NCI-H1694 (cell line): ENCODE data around the gene BCAS1.

Experiments used
- DNase-seq: peaks from one replicate; lab custom pipeline; 2025; lab: John Stamatoyannopoulos, UW

BCAS1 gene

DNA sequence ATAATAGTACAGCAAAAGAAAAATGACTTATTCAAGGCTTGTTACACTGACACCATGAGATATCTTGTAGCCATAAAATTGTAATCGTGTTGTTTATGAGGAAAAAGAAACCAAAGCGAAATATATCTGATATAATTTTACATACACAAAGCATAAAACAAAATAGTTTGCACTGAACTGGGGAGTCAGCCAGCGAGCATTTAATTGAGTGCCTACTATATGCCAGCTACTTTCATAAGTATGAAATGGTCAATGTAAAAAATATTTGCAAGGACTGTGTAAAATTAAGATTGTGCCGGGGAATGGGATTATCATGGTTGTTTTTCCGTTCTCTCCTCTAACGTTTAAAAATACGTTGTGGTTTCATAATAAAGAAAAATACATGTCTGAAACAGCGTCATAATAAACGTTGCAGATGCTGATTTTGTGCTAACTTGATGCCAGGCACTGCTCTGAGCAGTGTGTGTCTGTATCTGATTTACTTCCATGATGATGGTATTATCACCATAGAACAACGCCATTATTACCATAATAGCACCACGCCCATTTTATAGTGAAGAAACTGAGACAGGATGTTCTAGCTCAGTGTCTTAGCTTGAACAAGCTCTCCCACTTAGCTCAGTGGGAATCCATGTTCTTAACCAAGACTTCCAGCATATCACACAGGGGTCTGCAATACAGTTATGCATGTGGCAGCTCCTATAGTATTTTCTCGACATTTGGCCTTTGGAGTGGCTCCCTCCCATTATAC is 144.6 kb downstream of the BCAS1 start:
- no peak for DNase-seq

DNA sequence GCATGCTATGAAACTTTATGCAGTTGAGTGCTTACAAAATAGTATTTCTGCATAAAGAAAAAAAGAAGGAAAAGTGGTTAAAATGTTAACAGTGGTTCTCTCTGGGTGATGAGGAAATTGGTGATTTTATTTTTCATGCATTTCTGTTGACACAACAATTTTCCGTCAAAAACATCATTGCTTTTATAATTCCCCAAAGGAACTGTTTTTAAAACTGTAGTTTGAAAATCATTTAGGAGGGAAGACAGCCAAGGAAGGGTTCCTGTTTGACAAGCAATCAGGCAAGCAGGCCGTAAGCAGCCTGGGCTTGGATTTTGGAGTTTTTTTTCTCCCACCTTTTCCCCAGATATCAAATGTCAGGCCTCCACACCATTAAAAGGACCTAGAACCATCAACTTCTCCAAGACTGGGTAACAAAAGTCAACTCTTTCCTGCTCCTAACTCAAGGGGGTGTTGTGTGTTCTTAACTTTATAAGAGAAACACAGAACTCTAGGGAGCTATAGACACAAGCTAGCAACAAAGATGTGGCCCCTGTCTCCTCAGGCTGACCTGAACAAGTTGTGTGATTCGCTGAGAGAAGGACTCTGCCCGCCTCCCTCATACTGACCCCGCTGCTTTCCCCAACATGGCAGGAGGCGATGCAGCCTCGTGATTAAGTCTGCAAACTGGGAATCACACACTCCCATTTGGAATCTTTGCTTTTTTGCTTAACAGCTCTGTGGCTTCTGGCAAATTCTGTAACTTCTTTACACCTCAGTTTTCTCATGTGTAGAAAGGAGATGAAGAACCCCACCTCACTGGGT is 146.6 kb downstream of the BCAS1 start:
- DNase-seq = no peak

DNA sequence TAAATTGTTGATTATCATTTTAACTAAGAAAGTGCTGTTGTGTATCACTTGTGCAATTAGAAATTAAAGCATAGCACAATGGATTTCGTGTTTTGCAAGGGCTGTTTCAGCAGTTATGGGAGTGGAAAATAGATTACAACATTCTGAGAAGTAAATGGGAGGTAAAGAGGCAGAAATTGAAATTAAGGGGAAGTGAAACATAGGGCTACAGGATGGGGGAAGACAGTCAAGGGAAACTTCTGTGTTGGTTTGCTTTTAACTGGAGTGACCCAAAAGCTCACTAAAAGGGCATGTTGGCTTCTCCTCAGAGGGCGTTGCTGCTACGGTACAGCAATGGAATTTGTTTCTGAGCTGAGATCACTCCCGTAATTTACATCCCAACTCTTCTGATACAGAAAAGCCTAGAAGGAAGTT is 147.5 kb downstream of the BCAS1 start:
- DNase-seq = no peak

DNA sequence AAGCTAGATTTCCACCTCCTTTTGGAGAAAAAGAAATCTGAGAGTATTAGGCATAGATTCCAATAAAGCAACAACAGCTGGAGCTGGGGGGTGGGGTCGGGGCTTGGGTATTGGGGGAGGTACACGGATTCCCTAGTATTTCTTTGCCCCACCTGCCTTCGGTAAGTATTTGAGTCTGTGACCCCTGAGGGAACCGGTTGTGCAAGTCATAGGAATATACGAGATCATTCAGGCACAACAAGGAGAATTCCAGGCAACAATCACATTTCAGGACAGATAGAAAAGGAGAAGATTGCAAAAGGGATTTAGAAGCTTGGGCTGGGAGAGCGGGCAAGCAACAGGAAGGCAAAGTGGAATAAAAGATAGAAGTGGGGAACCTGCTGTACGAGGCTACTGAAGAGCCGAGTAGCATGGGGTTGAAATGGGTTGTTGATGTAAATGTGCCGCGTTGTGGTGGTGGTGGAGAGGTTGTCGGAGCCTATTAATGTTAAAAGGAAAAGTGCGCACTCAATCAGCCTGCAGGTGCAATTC is 148.9 kb downstream of the BCAS1 start:
- DNase-seq = no peak

DNA sequence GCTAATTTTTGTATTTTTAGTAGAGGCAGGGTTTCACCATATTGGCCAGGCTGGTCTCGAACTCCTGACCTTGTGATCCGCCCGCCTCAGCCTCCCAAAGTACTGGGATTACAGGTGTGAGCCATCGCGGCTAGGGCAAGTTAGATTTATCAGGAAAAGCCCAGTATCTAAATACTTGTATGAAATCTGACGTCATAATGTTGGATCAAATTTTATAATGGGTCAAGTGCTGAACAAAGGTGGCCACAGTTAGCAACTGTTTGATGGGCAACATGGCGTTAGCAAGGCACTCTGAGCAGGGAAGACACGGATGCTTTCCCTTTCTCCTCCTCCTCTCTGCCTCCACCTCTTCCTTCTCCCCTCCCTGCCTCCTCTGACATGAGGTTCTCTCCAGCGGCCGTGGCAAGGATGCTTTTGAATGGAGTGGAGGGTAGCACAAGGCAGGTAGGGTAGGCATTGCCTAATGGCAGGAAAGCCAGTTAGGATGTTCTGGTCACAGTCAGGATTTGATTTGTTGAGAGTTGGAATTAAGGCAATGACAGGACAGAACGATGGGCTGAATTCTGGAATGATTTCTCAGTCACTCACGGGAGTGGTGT is 149.6 kb downstream of the BCAS1 start:
- no peak for DNase-seq

DNA sequence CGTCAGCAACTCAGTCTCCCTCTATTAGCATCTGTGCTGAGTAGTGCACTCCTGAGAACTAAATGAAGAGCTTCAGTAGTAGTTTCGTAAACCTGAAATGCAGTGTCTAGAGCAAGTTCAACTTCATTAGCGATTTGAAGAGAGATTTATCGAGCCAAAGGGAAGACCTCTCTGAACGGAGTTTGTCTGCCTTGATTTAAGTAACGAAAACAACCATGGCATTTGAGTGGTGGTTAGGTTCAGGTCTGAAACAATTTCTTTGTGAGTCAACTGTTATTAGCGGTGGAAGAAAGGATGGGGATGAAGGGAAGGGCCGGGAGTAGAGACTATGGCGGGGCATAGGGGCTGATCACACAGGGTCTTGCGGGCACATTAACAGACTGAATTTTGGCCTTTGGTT is 150.5 kb downstream of the BCAS1 start:
- DNase-seq = no peak

DNA sequence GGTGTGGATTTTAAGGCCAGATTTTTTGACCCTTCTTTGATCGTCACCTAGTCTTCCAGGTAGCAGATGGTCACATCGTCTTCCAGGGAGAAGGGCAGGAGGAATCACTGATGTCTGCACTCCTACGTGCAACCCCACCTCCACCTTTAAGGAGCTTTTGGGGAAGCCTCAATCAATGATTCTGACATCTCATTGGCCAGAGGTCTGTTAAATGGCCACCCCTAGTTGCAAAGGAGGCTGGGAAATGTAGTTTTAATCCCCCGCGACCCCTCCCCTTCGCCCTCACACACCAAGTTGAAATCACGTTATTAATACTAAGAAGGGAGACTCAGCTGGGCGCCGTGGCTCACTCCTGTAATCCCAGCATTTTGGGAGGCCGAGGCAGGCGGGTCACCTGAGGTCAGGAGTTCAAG is 151.4 kb downstream of the BCAS1 start:
- DNase-seq = no peak

DNA sequence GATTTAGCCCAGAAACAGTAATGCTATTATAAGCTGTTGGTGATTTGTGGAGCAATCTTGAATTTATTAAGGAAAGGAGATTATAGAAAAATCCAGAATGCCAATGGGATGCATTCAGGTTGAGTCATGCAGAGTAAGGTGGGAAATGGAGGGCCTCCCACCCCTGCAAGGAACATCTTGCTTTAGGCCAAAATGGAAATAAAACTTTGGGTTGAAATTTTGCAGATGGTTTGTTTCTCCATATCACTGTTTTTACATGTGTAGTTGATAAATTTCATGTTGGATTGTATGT is 152.4 kb downstream of the BCAS1 start:
- no peak for DNase-seq

DNA sequence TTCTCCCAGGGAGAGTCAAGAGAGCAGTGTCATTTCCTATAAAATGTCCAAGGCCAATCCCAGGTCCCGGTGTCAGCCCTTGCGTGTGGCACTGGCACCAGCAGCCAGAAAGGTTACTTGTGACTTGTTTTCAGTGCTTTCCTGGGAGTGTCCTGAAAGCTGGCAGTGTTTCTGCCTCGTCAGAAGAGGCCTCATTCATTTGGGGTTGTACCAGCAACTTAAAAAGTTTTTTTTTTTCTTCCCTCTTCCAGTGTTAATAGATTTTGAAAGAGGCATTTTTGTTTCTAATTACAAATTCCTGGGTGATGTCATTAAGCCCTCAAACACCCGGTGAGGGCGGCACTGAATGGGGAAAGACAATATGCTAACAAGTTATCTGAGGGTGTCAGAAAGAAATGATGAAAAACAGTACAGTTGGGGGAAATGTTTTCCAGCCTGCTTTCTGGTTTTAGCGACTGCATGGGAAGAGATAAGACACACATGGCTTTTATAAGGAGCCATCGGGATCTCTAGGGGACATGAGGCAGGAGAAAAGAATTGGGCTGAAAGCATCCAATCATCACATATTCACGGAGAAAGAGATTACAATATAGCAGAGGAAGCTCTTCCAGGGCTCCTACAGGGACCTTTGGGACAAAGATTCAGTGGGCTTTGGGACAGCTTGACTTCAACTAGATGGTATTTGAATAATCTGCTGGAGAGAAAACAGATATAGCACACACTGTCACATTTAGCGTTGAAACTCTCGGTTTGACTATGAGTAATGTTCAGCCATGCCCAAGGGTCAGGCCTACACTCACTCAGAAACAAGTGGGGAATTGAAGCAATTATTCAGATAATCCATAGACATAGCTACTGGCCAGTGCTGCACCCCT is 153.0 kb downstream of the BCAS1 start:
- DNase-seq = no peak

DNA sequence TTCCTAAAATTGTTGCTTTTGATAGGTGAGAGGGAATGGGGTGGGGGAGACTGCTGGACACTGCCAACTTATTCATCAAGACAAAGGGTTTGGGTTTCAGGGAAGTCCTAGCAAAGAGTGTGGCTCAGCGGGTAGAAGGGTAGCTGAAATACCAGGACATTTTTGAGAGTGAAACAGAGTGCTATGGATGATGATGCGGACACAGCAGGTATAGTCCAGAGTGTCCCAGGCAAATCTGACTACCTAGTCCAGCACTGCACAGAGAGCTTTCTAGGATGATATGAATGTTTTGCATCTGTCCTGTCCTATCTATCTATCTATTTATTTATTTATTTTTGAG is 154.3 kb downstream of the BCAS1 start:
- no peak for DNase-seq

DNA sequence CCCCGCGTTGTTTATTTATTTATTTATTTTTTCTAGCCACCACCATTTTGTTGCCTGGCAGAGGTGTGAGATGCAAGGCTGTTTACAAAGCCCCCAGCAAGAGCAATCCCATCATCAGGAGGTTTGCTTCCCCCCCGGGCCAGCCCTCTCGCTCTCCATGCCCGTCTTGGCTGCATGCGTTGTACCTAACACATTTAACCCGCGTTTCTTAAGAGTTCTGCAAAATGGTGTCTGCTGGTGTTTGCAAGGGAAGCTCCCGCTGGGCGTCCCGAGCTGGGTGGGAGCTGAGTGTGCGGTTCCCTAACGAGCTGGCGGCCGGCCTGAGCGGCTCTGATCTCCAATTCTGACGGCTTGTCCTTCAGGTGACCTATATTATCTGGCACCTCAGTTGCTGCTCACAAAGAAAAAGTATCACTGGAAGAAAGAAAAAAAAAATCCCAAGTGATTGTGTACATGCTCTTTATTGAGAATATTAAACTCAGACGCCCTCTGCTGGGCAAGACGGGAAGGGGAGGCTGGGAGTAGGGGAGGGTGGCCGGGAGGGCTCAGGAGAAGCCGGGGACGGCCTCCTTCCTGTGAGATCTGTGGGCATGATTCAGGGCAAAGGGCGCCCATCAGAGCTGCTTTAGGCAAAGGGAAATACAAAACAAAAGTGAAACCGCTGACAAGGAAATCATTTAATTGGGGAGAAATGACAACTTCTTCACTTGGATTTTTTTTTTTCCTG is 154.8 kb downstream of the BCAS1 start:
- peak; percentile 78 for DNase-seq

DNA sequence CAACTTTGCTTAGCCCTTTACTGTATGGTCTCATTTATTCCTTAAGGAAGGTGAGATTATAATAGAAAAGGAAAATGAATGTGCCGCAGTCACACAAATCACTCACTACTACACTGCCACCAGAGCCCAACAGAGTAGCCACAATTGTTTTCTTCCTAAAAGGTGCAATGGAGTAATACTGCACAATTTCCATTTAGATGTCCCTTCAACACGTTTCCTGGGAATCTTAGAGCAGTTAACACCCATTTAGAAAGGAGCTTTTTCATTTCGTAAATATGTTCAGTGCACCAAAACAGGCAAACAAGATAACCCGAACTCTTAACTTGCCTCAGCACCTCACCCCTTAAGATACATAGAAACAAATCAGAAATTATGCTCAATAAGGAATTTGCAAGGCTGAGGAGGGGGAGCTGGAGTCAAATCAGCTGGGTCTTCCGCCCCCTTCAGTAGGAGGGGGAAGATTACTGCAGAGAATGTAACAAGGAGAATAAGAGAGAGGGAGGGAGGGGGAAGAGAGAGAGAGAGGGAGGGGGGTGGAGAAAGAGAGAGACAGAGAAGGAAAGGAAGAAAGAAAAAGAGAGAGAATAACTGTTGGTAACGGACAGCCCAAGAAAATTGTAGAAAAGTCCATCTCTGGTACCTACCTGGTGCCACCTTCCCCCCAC is 155.5 kb downstream of the BCAS1 start:
- no peak for DNase-seq

DNA sequence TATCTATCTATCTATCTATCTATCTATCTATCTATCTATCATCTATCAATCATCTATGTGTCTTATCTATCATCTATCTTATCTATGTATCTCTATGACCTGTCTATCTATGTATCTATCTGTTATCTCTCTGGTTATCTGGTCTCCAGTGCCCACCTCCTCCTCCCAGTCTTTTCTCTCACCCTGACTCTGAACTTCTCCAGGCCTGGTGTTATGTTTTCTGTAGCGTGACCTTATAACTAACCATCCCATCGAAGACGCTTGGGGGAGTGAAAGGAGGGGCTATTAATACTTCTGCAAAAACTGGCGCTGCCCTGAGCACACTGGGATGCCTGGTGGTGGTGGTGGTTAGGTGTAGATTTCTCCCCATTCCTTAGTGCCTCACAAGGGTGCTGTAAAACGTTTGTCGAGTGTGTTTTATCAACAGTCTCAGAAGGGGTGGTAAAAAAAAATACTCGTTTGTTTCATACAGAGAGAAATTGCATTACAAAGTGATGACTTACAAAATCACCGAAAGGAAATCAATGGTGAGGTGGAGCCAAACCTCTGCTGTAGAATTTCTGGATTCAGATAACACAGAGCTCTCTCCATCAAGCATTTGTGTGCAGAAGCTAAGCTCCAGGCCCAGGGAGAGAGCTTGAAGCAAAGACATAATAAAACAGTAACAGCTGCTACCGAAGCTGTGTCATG is 156.2 kb downstream of the BCAS1 start:
- no peak for DNase-seq

DNA sequence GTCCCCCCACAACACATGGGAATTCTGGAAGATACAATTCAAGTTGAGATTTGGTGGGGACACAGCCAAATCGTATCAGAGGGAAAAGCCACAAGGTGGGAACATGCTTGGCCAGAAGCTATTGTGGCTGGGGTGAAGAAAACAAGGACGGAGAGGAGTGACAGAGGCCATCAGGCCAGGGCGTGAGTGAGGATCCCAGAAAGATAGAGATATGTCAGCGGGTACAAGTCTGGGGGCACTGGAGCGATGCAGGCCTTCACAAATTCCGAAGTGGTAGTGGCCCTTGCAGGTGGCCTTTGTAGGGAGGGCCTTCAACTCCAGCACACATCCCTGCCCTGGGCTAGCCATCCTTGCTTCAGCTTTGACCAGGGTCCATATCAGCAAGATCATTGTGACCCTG is 159.1 kb downstream of the BCAS1 start:
- no peak for DNase-seq

DNA sequence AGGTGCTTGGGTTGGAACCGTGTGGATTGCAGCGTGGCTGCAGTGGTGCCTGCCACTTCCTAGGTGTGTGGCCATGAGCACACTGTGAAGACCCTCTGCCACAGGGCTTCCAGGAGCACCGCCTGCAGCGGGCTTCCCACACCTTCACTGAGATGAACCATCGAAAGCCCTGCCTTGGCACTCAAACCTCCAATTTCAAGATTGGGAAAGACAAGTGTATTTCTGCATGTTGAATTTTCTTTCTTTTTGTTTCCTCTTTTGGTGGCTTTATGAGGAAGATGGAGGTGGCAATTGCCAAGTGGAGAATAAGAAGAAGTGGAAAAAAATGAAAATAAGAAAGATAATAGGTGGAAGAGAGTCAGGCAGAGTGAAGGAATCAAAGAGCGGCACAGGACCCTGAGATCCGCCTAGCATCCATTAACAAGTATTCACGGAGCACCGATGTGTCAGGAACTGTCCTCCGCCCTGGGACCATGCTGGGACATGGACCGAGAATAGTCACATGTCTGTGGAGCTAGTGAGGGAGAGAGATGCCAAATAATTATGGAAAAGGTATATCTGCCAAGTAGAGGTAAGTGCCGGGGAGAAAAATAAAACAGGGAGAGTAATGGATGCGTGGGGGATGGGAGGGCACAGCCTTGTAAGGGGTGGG is 159.9 kb downstream of the BCAS1 start:
- DNase-seq = no peak

DNA sequence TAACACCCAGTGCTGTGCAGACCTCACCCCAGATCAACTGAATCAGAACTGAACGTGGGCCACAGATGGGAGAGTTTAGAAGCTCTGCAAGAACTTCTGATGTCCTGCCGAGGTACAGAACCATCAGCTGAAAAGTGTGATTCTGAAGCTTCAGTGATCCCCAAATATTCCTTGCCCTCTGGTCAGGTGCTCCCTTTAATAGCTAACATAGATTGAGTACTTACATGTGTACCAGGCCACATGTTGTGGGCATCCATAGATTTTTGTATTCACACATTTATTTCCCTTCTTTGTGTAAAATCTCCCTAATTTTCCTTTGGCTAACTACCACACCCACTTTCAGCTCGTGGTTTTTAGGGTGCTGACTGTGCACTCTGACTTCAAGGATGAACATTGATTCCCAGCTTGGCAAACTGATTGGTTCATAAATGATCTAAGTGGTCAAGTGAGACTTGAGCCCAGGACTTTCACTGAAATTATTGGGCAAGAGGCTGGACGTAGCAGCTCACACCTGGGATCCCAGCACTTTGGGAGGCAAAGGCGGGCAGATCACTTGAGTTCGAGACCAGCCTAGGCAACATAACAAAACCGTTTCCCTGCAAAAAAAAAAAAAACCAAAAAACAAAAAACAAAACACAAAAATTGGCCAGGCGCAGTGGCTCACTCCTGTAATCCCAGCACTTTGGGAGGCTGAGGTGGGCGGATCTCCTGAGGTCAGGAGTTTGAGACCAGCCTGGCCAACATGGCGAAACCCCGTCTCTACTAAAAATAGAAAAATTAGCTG is 162.2 kb downstream of the BCAS1 start:
- no peak for DNase-seq

DNA sequence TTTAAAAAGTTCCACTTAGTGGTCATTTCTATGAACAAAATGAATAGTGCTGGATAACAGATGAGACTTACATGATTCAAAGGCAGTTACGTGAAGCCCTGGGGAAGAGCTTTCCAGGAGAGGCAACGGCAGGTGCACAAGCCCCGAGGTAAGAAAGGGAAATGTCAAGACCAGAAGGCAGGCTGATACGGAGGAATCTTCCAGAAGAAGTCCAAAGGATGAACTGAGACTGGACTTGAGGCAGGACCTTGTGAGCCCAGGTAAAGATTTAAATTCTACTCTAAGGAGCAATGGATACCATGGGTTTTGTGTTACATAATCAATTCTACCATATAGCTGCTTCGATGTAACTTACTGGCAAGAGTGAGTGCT is 164.6 kb downstream of the BCAS1 start:
- DNase-seq = no peak

DNA sequence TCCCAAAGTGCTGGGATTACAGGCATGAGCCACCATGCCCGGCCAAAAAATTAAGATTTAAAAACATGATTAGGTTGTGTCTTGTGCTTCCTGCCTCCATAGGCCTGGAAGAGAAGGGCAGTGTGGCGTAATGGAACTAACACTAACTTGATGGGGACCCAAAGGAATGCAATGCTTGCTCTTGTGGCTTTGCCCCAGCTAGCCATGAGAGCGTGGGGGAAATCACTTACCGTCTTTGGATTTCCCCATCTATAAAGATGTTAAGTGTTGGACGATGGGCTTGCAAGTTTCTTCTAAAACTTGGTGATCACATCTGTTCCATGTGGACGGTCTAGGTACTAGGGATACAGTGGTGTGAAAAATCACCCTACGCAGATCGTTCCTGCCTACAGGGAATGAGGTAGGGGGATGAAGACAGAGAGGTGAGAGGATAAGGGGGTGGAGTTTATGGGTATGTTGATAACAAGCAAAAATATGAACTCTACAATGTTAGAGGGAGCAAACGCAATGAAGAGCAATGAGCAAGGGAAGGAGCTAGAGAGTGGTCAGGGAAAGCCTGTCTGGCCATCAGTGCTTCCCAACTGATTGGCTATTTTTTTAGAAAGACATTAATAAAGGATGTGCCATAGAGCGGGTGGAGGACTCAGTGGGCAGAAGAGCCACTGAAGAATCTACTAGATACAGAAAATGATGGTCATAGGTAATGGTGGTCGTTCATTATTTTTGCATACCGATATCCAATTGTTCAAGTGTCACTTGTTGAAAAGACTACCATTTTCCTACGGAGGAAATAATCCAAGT is 165.2 kb downstream of the BCAS1 start:
- no peak for DNase-seq
